Neutrophil (primary cell): Measurements from ENCODE around the gene ZNF292.

Experiments used
- H3K27ac ChIP-seq: fragments of 200-600 bp; sonication (generic); 2 replicates; pipeline ENCODE4 v1.5.1; 2016; ENCODE audit warnings: mild to moderate bottlenecking, moderate library complexity
- H3K27me3 ChIP-seq: fragments of 200-600 bp; sonication (generic); 2 replicates; pipeline ENCODE4 v1.6.0; 2016; ENCODE audit warnings: mild to moderate bottlenecking
- H3K36me3 ChIP-seq: fragments of 200-600 bp; sonication (generic); 2 replicates; pipeline ENCODE4 v1.5.1; 2017
- H3K4me1 ChIP-seq, 2 experiments: fragments of 200-600 bp in 1 of 2; sonication (generic) in 1 of 2; 1 replicate in 1 of 2; 2 replicates in 1 of 2; pipeline versions ENCODE4 v1.5.1 to v1.6.1; 2013 to 2016; ENCODE audit warnings: low read depth in 1 of 2, low read length in 1 of 2, mild to moderate bottlenecking in 1 of 2, moderate library complexity in 1 of 2; ENCODE audit not compliant: control insufficient read depth in 1 of 2, insufficient read depth in 1 of 2
- H3K4me3 ChIP-seq, 2 experiments: fragments of 200-600 bp in 1 of 2; sonication (generic) in 1 of 2; 1 replicate in 1 of 2; 2 replicates in 1 of 2; pipeline ENCODE4 v1.5.1; 2013 to 2016; ENCODE audit warnings: low read depth in 1 of 2, low read length in 1 of 2, mild to moderate bottlenecking in 1 of 2, moderate library complexity in 1 of 2
- H3K9me3 ChIP-seq: fragments of 200-600 bp; sonication (generic); 2 replicates; pipeline ENCODE4 v1.5.1; 2016
- CTCF ChIP-seq: fragments of 200-600 bp; sonication (generic); IDR thresholded peaks from 2 replicates; pipeline ENCODE4 v1.5.1; 2016; ENCODE audit warnings: antibody characterized with exemption

The ZNF292 gene

GRCh38 chr6:87154993-87155841, at the start of gene ZNF292:
Gene ZNF292, plus strand, starts transcription at chr6:87155565. Its CDS starts 27 bp downstream, at chr6:87155592.
- no peak for TF ChIP-seq CTCF
- peaks cover 3% of the 10 kb centered on the region for H3K36me3 ChIP-seq
- peaks cover 36 to 45% of the 10 kb centered on the region in 2 experiments for H3K4me1 ChIP-seq
- H3K27ac ChIP-seq, result peak within 1 kb of the TSS; percentile 92
- H3K4me3 ChIP-seq, result peak within 1 kb of the TSS; percentile 90 to 98
- peaks cover 6% of the 10 kb centered on the region for H3K27me3 ChIP-seq
- no peaks in the 10 kb centered on the region for H3K9me3 ChIP-seq

GRCh38 chr6:87105823-87106222, 49.5 kb upstream of the ZNF292 start:
- no peaks in the 10 kb centered on the region for H3K9me3 ChIP-seq
- H3K4me1 ChIP-seq, result peaks cover 32 to 74% of the 10 kb centered on the region in 2 experiments
- H3K4me3 ChIP-seq, result no peak overlapping the region
- H3K27ac ChIP-seq, result peak overlapping the region; percentile 63
- H3K36me3 ChIP-seq, result no peaks in the 10 kb centered on the region
- no peaks in the 10 kb centered on the region for H3K27me3 ChIP-seq
- no peak for TF ChIP-seq CTCF

- no peaks in the 10 kb centered on the region for H3K9me3 ChIP-seq
- no peaks in the 10 kb centered on the region for H3K27me3 ChIP-seq
- no peaks in the 10 kb centered on the region for H3K36me3 ChIP-seq
- H3K4me3 ChIP-seq, result no peak overlapping the region
- no peak overlapping the region for H3K27ac ChIP-seq
- H3K4me1 ChIP-seq, result peaks cover 9 to 41% of the 10 kb centered on the region in 2 experiments
- TF ChIP-seq CTCF, result no peak
Observed at GRCh38 chr6:87110636-87111035, 44.7 kb upstream of the ZNF292 start.

- H3K27me3 ChIP-seq, result no peaks in the 10 kb centered on the region
Observed at GRCh38 chr6:87115402-87116135, 39.8 kb upstream of the ZNF292 start.

GRCh38 chr6:87116922-87117321, 38.4 kb upstream of the ZNF292 start:
- no peaks in the 10 kb centered on the region for H3K36me3 ChIP-seq
- peaks cover 0 to 13% of the 10 kb centered on the region in 2 experiments for H3K4me1 ChIP-seq
- H3K9me3 ChIP-seq, result no peaks in the 10 kb centered on the region
- H3K27ac ChIP-seq, result no peak overlapping the region
- no peak overlapping the region for H3K4me3 ChIP-seq
- TF ChIP-seq CTCF, result no peak
- H3K27me3 ChIP-seq, result peaks cover under 1% of the 10 kb centered on the region

More at GRCh38 chr6:87115402-87116135, 39.8 kb upstream of the ZNF292 start:
- no peaks in the 10 kb centered on the region for H3K9me3 ChIP-seq
- no peak overlapping the region for H3K4me3 ChIP-seq
- H3K36me3 ChIP-seq, result no peaks in the 10 kb centered on the region
- TF ChIP-seq CTCF, result no peak
- peaks cover 0 to 17% of the 10 kb centered on the region in 2 experiments for H3K4me1 ChIP-seq
- H3K27ac ChIP-seq, result no peak overlapping the region
